HG03280 (cell line): ENCODE measurements around the gene METTL8.
"Not testable (repeated sequence)": the region's sequence is repeated elsewhere in the genome, so short reads cannot be mapped to it uniquely, and the experiment has no call there.

Experiments used
- ATAC-seq: cut with Tn5 transposase; IDR thresholded peaks from one replicate; pipeline ENCODE4 v1.9.1; 2021; ENCODE audit warnings: mild to moderate bottlenecking, moderate library complexity; ENCODE audit not compliant: unreplicated experiment

METTL8 gene

DNA sequence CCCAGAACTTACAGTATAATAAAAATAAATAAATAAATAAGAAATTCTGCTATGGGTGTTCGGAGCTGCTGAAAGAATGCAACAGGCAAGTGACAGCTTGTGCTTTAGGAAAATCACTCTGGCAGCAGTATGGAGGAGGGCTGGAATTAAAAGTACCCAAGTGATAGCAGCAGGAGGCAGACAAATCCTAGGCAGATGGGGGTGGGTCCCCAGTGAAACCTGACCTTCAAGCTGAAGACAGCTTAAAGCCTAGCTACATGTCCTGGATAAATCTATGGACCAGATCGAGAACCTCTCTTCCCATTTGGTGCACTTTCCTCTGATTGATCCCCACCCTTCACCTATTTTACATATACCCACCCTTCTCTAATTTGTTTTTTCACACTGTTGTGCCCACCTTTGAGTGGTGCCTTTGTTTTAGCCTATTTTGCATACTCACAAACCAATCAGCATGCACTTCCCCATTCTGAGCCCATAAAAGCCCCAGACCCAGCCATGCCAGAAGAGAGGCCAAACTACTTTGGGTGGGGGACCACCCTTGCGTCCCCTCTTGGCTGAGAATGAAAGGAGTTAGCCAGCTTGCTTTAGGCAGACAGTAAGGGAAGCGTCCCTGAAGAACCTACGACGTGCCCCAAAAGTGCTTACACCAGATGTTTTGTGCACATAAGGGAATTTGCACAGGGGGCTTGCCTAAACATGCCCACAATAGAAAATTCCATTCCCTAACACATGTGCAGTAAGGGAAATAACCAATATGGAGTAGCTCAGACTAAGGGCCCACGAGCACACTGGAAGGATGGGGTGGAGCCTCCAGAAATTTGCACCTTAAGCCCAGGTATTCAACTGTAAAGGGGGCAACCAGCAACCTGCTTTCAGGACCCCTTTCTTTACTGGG is 3.0 kb downstream of the METTL8 start:
- no peak for ATAC-seq

DNA sequence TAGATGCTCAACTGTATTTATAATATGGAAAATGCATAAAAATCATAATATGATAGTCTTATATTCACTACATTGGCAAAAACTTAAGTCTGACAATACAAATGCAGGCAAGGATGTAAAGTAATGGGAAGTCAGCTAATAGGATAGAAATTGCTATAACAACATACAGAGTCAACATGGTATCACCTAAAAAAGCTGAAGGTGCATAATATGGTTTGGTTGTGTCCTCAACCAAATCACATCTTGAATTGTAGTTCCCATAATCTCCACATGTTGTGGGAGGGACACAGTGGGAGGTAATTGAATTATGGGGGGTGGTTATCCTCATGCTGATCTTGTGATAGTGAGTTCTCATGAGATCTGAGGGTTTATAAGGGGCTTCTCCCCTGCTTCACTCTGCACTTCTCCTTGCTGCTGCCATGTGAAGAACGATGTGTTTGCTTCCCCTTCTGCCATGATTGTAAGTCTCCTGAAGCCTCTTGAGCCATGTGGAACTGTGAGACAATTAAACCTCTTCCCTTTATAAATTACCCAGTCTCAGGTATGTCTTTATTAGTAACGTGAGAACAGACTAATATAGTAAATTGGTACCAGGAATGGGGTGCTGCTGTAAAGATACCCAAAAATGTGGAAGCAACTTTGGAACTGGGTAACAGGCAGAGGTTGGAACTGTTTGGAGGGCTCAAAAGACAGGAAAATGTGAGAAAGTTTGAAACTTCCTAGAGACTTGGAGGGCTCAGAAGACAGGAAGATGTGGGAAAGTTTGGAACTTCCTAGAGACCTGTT is 10.9 kb downstream of the METTL8 start:
- not testable (repeated sequence) for ATAC-seq

DNA sequence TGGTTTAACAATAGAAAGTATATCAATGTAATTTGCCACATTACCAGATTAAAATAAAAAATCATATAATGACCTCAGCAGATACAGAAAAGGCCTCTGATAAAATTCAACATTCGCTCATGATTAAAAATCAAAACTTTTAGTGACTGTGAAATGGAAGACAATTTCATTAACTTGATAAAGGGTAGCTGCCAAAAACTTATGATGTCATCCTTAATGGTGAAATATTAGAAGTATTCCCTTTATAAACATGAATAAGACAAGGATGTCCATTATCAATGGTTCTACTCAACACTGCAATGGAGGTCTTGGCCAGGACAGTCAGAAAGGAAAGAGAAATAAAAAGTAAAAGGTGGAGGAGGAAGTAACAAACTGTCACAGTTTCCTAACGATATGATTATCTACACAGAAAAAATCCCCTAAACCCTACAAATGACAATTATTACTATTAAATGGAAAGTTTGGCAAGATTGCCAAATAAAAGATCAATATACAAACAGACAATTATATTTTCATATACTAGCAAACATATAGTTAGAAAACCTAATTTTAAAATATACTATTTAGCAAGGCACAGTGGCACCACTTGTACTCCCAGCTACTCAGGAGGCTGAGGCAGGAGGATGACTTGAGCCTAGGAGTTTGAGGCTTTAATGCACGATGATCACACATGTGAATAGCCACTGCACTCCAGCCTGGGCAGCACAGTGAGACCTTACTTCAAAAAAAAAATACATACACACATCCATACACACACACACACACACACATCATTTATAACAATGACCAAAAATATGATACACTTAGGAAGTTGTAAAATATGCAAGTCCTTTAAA is 12.8 kb downstream of the METTL8 start:
- no peak for ATAC-seq

DNA sequence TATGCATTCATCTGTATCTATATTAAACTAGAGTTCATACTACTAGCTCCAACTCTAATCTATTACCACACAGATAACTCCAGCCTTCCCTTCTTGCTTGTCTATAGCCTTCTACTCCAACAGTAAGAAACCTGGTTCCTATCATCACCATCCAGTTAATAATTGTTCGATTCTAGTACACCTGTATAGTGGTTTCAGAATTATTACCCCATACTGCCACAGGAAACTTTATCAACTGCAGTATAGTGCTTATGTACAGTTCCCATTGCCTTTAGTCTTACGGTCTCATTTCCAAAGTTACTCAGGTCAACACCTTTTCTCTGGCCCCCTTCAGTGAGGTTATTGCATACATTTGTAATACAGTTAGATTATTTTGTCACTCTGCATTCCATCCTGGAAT is 14.5 kb downstream of the METTL8 start:
- ATAC-seq = no peak

DNA sequence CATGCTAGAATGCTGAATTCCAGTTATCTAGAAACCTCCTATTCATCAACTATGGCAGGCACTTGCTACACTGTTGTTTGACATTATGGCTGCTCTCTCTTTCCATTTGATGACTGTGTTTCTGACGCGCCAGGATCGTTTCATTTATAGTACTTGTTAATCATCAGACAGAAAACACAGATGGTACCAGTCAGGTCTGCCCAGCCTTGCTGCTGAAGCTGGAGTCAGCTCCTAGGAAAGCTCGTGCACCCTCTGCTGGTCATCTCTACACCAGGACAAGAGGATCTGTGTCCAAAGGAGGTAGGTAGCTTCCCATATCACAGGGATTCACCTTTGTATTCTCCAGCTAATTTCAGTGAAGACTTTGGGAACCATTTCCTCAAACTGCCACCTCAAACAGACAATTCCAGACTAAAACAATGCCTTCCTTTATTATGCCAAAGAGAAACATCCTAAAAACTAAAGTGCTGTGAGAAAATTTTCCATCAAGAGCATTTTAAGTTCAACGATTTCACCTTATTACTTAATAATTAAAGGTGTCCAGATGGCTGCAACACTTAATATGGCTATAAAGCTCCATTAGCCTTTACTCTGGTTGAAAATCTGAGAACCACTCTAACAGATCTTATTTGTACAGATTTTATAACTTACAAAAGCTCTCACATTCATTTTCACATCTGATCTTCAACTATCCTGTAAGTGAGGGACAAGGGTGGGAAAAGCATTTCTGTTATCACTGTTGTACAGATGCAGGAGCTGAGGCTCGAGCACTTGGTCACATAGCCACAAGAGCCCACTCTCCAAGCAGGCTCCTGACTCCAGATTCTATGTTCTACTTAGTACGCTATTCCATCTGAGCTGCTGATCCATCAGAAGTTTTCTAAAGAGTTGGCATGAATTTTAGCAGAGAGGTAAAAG is 17.5 kb downstream of the METTL8 start:
- peak; percentile 85 for ATAC-seq

DNA sequence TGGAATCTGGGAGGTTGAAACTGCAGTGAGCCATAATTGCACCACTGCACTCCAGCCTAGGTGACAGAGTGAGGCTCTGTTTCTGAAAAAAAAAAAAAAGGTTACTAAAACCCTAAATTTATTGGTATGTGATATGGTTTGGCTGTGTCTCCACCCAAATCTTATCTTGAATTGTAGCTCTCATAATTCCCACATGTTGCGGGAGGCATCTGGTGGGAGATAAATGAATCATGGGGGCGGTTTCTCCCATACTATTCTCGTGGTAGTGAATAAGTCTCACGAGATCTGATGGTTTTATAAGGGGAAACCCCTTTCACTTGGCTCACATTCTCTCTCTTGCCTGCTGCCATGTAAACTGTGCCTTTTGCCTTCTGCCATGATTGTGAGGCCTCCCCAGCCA is 19.1 kb downstream of the METTL8 start:
- ATAC-seq = not testable (repeated sequence)

DNA sequence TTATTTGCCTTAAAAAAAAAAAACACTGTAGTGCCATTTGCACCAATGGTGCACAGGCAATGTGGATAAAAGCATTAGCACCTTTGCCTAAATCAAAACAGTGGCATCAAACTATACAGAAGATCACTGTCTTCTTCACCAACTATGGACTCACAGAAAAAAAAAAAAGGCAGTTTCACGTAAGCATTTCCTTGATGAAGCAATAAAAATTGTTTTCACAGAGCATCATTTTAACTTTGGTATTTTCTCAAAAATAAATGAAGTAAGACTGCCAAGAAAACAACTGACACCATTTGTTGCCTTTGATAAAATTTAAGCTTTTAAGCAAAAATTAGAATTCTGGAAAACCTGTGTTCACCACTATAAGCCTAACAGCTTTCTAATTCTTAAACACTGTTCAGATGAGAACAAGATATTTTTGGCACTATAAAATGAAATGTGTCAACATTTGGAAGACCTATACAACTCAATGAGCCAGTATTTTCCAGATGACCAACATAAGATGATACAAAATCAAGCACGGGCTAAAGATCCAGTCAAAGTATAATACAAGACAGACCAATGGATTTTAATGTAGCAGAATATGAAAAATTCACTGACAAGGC is 21.1 kb downstream of the METTL8 start:
- no peak for ATAC-seq

DNA sequence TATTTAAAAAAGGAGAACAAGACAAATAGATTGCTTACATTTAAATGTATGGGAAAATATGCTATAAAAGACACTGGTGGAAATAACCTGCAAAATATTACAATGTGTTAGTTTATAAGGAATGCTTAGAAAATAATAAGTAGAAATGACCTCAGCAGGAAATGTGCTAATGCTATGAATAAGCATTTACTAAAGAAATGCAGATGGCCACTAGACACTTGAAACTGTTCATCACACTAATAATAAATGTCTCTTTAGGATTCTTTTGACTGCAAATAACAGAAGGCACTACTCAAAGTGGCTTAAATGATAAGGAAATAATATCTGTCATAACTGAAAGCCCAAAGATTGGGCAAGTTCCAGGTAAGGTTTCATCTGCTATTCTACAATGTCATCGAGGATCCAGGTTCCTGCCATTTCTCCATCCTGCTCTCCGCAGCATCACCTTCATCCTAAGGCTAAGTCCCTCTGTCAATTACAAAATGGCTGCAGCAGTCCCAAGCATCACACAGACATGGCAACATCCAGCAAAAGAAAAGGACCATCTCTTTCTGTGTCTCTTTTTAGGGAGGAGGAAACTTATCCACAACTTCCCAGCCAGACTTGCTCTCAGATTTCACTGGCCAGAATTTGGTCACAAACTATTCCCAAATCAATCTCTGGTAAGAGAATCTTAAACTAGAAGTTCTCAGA is 21.9 kb downstream of the METTL8 start:
- no peak for ATAC-seq

DNA sequence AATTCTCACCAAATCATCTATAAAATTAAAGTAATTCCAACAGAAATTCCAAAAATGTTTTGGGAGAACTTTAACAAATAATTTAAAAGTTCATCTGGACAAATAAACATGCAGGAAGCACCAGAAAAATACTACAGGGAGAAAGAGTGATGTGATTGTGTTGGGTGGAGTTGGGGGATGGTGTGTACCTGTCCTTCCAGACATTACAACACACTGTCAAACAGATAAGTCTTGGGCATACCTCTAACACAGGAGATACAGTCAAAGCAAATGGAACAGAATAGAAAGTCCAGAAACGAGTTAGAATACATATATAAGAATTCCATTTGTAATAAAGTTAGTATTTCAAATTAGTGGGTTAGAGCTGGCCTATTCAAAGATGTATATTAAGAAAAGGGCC is 22.6 kb downstream of the METTL8 start:
- no peak for ATAC-seq

DNA sequence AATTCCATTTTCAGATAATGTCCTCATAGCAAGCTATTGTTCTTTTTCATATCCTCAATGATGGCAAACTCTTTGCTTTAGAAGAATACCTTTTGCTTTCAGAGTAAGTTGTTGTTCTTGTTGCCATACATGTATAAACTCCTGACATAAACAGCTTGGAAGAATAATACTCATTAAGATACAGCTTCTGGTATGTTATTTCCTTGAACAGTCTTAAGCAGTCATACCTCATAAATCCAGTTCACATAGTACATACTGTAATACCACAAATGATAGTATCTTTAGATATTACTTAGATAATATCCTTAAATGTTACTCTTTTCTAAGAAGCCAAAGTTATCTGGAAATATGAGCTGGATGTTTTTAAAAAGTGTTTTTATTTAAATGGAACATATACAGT is 23.2 kb downstream of the METTL8 start:
- ATAC-seq = no peak

DNA sequence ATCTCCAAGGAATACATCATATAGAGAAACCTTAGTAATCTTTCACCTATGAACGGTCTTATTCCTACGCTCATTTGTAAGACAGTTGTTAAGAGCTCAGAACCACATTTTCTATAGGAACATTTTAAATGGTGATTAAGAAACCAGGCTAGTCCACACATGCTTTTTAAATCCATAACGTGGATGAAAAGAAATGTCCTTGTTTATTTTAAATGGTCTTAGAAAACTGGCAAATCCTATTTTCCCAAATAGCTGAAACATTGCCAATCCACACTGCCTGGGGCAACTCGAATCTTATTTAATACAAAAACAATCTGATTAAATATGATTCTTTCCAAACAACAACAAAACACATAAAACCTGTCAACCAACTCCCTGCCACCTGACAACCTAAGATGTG is 23.7 kb downstream of the METTL8 start:
- ATAC-seq = no peak

DNA sequence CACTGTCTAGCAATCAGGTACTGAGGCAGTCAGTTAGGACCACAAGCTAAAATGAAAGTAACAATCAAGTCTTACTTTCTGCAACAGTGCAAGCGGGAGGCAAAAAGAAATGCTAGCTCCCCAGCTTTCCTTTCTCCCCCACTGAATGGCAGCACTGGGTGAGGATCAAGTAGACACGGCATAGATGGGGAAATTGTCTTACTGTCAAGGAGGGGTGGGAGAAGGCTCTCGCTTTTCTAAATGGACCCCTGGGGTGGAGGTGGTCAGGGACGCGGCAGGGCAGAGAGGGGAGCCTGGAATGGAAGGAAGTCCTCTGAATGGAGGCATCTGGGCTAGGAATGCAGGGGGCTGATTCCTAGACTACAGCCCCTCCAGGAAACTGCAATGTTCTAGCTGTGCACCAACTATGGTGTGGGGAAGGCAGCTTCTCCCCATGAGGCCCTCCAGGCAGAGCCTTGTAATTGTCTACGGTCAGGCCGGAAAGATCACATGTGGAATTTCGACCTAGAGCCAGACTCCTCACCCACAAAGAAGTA is 24.3 kb downstream of the METTL8 start:
- no peak for ATAC-seq

DNA sequence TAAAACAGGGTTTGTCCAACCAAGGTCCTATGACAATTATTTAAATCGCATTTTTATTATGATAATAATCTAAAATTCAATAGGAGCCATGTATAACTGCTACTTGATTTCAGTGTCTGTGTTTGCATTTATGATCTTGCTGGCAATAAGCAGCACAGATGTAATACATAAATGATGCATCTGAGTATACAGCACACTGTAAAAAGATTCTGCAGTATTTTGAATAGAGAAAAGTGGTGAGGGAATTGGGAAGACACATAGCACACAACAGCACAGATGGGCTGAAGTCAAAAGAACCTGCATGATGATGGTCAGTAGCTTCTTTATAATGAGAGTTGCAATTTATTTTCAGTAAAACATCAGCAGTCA is 26.1 kb downstream of the METTL8 start:
- no peak for ATAC-seq

DNA sequence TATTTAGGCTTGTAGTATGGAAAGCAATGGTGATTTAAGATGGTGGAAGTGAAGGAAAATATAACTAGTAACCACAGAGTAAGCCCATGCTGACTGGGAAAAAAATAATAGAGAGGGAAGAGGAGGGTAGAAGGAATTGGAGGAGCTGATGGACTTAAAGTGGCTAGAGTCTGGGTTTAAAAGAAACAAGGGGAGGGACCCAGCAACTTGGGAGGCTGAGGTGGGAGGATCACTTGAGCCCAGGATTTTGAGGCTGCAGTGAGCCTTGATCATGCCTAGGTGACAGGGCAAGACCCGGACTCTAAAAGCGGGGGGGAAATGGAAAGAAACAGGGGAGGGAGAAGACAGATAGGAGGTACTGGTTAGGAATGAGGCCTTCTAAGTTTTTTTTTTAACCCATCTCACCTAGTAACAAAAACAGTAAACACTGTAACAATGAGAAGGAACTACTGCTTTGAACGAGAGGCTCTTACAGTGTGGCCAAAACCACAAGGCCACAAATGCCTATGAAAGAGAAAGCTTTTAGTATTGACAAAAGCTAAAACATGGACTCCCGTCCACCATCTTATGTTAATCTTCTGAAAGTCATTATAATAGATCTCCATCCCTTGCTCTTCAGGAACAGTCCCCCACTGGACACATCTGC is 26.6 kb downstream of the METTL8 start:
- ATAC-seq = peak; percentile 67

DNA sequence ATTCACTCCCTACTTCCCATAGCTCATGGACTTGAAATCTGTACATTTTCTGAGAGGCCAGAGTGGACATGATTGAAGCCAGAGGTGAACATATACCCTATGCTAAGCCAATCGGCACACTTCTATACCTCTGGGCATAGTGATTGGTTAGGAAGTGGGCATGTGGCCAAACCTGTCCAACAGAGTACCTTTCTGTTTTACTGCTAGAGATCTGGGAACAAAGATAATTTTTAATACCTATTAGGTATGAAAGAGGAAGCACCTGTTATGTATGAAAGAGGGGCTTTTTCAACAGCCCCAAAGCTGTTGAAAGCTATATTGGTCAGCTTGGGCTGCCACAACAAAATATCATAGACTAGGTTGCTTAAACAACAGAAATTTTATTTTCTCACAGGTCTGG is 27.7 kb downstream of the METTL8 start:
- ATAC-seq = peak; percentile 45

DNA sequence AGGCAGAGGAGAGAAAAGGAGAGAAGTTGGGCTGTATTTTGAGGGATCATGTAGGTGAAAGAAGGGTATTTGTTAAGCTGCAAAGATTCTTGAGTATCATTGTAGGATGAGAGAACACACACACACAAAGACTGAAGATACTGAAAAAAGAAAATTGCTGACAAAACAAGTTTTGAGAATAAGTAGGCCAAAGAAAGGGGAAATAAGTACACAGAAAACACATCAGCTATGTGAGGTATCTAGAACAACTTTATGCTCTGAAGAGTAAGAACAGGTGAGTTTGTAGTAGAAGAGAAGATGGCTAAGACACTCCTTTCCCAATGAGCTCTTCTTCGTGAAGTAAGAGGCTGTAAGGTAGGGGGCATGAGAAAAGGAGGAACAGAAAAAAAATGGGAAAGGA is 28.2 kb downstream of the METTL8 start:
- no peak for ATAC-seq

DNA sequence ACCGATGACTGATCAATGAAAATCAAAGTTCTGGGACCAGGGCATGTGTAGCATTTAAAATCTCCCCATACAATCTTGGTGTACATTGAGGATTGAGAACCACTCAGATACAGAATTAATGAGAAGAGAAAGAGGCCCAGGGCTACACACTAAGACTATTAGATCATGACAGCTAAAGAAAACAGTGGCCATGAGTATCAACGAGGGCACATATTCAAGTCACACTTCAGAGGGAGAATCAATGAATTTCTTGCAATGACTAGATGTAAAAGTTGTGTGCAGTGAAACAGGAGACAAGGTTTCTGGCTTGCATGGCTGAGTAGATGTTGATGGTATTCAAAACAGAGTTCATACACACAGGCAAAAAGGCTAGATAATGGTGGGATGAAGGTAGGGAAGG is 29.1 kb downstream of the METTL8 start:
- ATAC-seq = no peak

DNA sequence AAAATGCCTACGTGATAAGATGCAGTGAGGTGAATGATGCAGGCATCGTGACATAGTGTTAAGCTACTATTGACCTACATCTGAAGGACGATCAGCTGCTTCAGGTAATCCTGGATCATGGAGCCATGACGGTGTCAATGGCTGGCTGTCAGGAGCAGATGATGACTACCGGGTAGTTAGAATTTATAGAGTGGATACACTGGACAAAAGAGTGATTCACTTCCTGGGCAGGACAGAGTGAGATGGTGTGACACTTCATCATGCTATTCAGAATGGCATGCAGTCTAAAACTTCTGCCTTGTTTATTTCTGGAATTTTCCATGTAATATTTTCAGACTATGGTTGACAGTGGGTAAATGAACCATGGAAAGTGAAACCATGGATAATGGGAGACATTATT is 29.5 kb downstream of the METTL8 start:
- ATAC-seq = no peak
